22Rv1 (cell line): ENCODE data around the gene ECT2.

Source experiments
- ZFX ChIP-seq: fragments of 450-650 bp; IDR thresholded peaks from 2 replicates; pipeline ENCODE4 v1.6.1; 2017; ENCODE audit warnings: antibody characterized with exemption, borderline replicate concordance
- TF ChIP-seq, protein P1 (sequence below): fragments of 450-650 bp; IDR thresholded peaks from 2 replicates; pipeline ENCODE4 v1.5.1; 2017; ENCODE audit warnings: mild to moderate bottlenecking

DNA sequence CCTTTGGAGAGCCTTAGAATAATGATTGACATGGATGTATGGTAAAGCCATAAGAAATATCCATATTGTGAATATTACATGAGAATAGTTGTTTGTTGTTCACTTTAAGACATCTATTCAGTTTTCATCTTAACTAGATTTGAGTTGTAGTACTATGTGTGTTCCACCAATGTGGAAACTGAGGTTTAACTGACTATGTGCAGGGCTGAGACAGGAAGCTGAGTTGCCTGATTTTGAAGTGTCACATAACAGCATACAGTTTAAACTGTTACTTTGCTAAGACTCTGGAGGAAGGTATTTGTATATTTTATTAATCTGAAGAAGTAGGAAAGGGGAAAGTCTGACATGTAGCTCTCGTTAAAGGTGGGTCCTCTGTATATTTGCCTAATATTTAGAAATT, 2.1 kb downstream of the ECT2 start:
- TF ChIP-seq, protein P1, sequence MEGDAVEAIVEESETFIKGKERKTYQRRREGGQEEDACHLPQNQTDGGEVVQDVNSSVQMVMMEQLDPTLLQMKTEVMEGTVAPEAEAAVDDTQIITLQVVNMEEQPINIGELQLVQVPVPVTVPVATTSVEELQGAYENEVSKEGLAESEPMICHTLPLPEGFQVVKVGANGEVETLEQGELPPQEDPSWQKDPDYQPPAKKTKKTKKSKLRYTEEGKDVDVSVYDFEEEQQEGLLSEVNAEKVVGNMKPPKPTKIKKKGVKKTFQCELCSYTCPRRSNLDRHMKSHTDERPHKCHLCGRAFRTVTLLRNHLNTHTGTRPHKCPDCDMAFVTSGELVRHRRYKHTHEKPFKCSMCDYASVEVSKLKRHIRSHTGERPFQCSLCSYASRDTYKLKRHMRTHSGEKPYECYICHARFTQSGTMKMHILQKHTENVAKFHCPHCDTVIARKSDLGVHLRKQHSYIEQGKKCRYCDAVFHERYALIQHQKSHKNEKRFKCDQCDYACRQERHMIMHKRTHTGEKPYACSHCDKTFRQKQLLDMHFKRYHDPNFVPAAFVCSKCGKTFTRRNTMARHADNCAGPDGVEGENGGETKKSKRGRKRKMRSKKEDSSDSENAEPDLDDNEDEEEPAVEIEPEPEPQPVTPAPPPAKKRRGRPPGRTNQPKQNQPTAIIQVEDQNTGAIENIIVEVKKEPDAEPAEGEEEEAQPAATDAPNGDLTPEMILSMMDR: no peak
- no peak for TF ChIP-seq ZFX
